Stomach (tissue), 4 donors: ENCODE results near the gene EEIG1.

Experiments used
- CTCF ChIP-seq, 7 experiments: fragments of 450-650 bp in 4 of 7; fragments of 200-600 bp in 3 of 7; sonication (generic) in 3 of 7; IDR thresholded peaks; one replicate each; pipeline ENCODE4 v1.5.1; 2016 to 2019; ENCODE audit warnings: antibody characterized with exemption in 7 of 7, control low read depth in 2 of 7, mild to moderate bottlenecking in 1 of 7
- POLR2A ChIP-seq, 4 donors: fragments of 450-650 bp; IDR thresholded peaks; one replicate each; pipeline ENCODE4 v1.6.1; 2016; ENCODE audit warnings: antibody characterized with exemption in 4 of 4, control low read depth in 2 of 4, mild to moderate bottlenecking in 1 of 4, moderate library complexity in 1 of 4
- POLR2AphosphoS5 ChIP-seq, 3 donors: sonication (generic); formaldehyde crosslinking; IDR thresholded peaks; one replicate each; pipeline ENCODE4 v1.6.1; 2016; ENCODE audit warnings: antibody characterized with exemption in 3 of 3

DNA sequence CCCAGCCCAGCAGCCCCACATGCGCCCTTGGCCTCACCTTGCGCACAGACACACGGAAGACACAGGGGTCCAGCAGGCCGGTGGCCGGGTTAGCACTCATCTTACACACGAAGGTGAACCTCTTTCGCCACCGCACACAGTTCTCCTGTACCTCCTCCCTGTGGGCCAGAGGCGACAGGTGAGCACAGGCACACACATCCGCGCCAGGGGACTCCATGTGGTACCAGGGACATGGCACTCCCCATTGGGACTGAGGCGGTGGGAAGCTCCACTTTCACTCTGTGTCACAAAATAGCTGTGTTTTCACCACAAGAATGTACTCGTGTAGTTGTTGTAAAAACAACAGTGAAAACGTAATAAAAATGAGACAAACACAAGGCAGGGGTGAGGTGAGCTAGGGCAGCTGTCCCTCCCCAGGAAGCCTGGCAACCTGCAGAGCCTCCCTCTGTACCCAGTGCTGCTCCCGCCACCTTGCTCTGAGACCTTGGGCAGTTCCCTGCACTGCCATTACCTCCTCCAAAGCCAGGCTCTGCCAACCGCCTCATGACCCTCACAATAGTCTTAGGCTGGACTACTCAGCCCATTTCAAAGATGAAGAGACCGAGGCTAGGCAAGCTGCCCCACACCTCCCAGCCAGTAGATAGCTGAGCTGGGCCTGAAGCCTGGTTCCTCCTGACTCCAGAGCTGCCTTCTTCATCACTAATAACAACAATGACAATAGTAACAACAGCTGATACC, 26.9 kb downstream of the EEIG1 start:
- TF ChIP-seq POLR2AphosphoS5 (IDR thresholded peaks at IDR 0.05) (no peak), CTCF (IDR thresholded peaks at IDR 0.05) (no peak), POLR2A (IDR thresholded peaks at IDR 0.05) (no peak)
